Transverse colon (tissue), 4 donors: ENCODE measurements around the gene TUSC7.

Experiments used
- POLR2A ChIP-seq: fragments of 450-650 bp; IDR thresholded peaks from one replicate; pipeline ENCODE4 v1.6.1; 2016; ENCODE audit warnings: antibody characterized with exemption, mild to moderate bottlenecking, moderate library complexity
- POLR2AphosphoS5 ChIP-seq, 3 donors: sonication (generic); formaldehyde crosslinking; IDR thresholded peaks; one replicate each; pipeline ENCODE4 v1.6.1; 2016; ENCODE audit warnings: antibody characterized with exemption in 3 of 3
- TF ChIP-seq, protein P1 (sequence below), 5 experiments: fragments of 200-600 bp in 3 of 5; fragments of 450-650 bp in 2 of 5; sonication (generic) in 3 of 5; IDR thresholded peaks; 1 replicate in 2 of 5; 2 replicates in 3 of 5; pipeline ENCODE4 v1.5.1; 2016 to 2017; ENCODE audit warnings: antibody characterized with exemption in 5 of 5, inconsistent platforms in 3 of 5, mild to moderate bottlenecking in 2 of 5, moderate library complexity in 1 of 5

DNA sequence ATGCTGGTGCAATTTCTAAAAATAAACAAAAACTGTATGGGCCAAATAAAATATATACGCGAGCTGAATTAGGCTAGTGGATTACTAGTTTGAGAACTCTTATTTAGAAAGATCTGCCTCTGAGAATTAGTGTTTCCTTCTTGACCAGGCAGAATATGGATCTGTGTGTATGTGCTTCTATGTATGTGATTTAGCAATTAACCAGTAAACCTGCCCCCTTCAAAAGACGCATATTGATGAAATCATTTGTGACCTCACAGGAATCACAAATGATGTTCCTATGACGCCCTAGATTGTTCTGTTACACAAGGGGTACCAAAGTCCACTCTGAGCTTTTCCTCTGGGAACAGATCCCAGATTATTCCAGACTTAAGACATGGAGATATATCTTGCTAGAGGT lies at the start of gene TUSC7:
- TF ChIP-seq, protein P1, sequence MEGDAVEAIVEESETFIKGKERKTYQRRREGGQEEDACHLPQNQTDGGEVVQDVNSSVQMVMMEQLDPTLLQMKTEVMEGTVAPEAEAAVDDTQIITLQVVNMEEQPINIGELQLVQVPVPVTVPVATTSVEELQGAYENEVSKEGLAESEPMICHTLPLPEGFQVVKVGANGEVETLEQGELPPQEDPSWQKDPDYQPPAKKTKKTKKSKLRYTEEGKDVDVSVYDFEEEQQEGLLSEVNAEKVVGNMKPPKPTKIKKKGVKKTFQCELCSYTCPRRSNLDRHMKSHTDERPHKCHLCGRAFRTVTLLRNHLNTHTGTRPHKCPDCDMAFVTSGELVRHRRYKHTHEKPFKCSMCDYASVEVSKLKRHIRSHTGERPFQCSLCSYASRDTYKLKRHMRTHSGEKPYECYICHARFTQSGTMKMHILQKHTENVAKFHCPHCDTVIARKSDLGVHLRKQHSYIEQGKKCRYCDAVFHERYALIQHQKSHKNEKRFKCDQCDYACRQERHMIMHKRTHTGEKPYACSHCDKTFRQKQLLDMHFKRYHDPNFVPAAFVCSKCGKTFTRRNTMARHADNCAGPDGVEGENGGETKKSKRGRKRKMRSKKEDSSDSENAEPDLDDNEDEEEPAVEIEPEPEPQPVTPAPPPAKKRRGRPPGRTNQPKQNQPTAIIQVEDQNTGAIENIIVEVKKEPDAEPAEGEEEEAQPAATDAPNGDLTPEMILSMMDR (IDR thresholded peaks at IDR 0.05) = no peak
- TF ChIP-seq POLR2AphosphoS5 (IDR thresholded peaks at IDR 0.05) (no peak), POLR2A (no peak)
